A673 (cell line): Measurements from ENCODE around the gene EEF1AKMT3. TPM values are rescaled to one million over a fixed set of nuclear protein-coding genes. Genes with fewer than 3 reads are reported as not detected.

ENCODE experiments used
- BruUV-seq: library from RNA; stranded (reverse); fragments of 400-500 nt; replicated peaks from 2 replicates; lab custom pipeline; 2021; lab: Mats Ljungman, UMichigan
- CTCF ChIA-PET: fragments of 300-600 bp; sonication (Branson Sonifier 250); formaldehyde crosslinking; loops from one replicate; lab custom pipeline; 2022; ENCODE audit warnings: antibody characterized with exemption; lab: Charles Lee
- POLR2A ChIA-PET: fragments of 300-600 bp; sonication (Branson Sonifier 250); formaldehyde crosslinking; loops from one replicate; lab custom pipeline; 2022; ENCODE audit warnings: antibody characterized with exemption; ENCODE audit not compliant: low non-redundant PET; lab: Charles Lee
- DNase-seq: peaks from one replicate; pipeline ENCODE4 v3.0.0-alpha.2; 2015; ENCODE audit warnings: low spot score
- H3K27ac ChIP-seq: fragments of 200-600 bp; sonication (generic); 2 replicates; pipeline ENCODE4 v1.5.1; 2016; ENCODE audit warnings: mixed run types, low read depth, mild to moderate bottlenecking, mixed read lengths, antibody characterized with exemption, low read length; ENCODE audit not compliant: poor library complexity, severe bottlenecking
- H3K27me3 ChIP-seq: fragments of 200-600 bp; sonication (generic); replicated peaks from 2 replicates; pipeline ENCODE4 v1.6.1; 2017; ENCODE audit warnings: mixed run types, low read depth, mild to moderate bottlenecking, mixed read lengths, antibody characterized with exemption, low read length; ENCODE audit not compliant: insufficient read depth, poor library complexity
- H3K36me3 ChIP-seq: fragments of 200-600 bp; sonication (generic); 2 replicates; pipeline ENCODE4 v1.6.1; 2016; ENCODE audit warnings: mixed run types, mild to moderate bottlenecking, mixed read lengths, antibody characterized with exemption, low read length; ENCODE audit not compliant: insufficient read depth, poor library complexity, severe bottlenecking
- H3K4me1 ChIP-seq: fragments of 200-600 bp; sonication (generic); 2 replicates; pipeline ENCODE4 v1.6.1; 2017; ENCODE audit warnings: mixed run types, mild to moderate bottlenecking, mixed read lengths, antibody characterized with exemption, low read length; ENCODE audit not compliant: insufficient read depth, poor library complexity, severe bottlenecking
- H3K4me3 ChIP-seq: fragments of 200-600 bp; sonication (generic); 2 replicates; pipeline ENCODE4 v1.5.1; 2016; ENCODE audit warnings: low read depth, mixed run types, mild to moderate bottlenecking, mixed read lengths, low read length; ENCODE audit not compliant: poor library complexity, severe bottlenecking
- H3K9me3 ChIP-seq: fragments of 200-600 bp; sonication (generic); 2 replicates; pipeline ENCODE4 v1.6.1; 2016; ENCODE audit warnings: mixed run types, low read depth, mild to moderate bottlenecking, mixed read lengths, antibody characterized with exemption, low read length; ENCODE audit not compliant: poor library complexity, severe bottlenecking
- CTCF ChIP-seq: fragments of 300-800, 200-600 bp; sonication (generic); conservative IDR thresholded peaks from 2 replicates; pipeline ENCODE4 v1.5.1; 2017; ENCODE audit warnings: low read depth, mild to moderate bottlenecking, antibody characterized with exemption, low read length, moderate library complexity, mixed read lengths
- EZH2 ChIP-seq: fragments of 200-600 bp; sonication (generic); IDR thresholded peaks from 2 replicates; pipeline ENCODE4 v1.6.1; 2017; ENCODE audit warnings: borderline replicate concordance, low read depth, mild to moderate bottlenecking, mixed read lengths, antibody characterized with exemption, low read length; ENCODE audit not compliant: poor library complexity, severe bottlenecking
- intact Hi-C: fragments of 100-400 bp; cut with micrococcal nuclease; formaldehyde crosslinking; loops from one replicate; pipeline ENCODE4 v1.10.0; 2022; ENCODE audit not compliant: unreplicated experiment
- total RNA-seq: library from RNA; stranded (reverse); gene quantifications from 2 replicates; pipeline ENCODE4 v1.2.3, GENCODE V29; 2021

Gene EEF1AKMT3
- total RNA-seq, 1 experiment from 2014 or later, result 5.3 TPM

GRCh38 chr12:57811028-57811755, 38.8 kb downstream of the EEF1AKMT3 start:
- CTCF ChIA-PET, result no interaction called here
- BruUV-seq, result no TSS peak
- TF ChIP-seq CTCF (no peak), EZH2 (no peak)
- DNase-seq, result no peak
- no peak overlapping the region for H3K27ac ChIP-seq
- no peaks in the 10 kb centered on the region for H3K36me3 ChIP-seq
- H3K9me3 ChIP-seq, result no peaks in the 10 kb centered on the region
- intact Hi-C loops, result no loop called here
- no peak overlapping the region for H3K4me3 ChIP-seq
- no peaks in the 10 kb centered on the region for H3K4me1 ChIP-seq
- POLR2A ChIA-PET, result interaction anchor here (0.6 kb wide), 1 partner anchor 130 kb away, joined by 4 read pairs; the partner anchor contains the start of gene ATP23
- H3K27me3 ChIP-seq, result no peaks in the 10 kb centered on the region

- no peaks in the 10 kb centered on the region for H3K4me1 ChIP-seq
- H3K36me3 ChIP-seq, result peaks cover under 1% of the 10 kb centered on the region
- H3K27ac ChIP-seq, result no peak overlapping the region
- ChIA-PET CTCF (no interaction called here), POLR2A (no interaction called here)
- H3K9me3 ChIP-seq, result no peaks in the 10 kb centered on the region
- BruUV-seq, result no TSS peak
- TF ChIP-seq CTCF, result no peak
- TF ChIP-seq EZH2, result no peak
- H3K4me3 ChIP-seq, result no peak overlapping the region
- no peaks in the 10 kb centered on the region for H3K27me3 ChIP-seq
- DNase-seq, result no peak
- intact Hi-C loops, result no loop called here
Observed at GRCh38 chr12:57813111-57813970, 40.9 kb downstream of the EEF1AKMT3 start.

- no peaks in the 10 kb centered on the region for H3K4me1 ChIP-seq
- ChIA-PET POLR2A (no interaction called here), CTCF (no interaction called here)
- intact Hi-C loops, result no loop called here
- TF ChIP-seq CTCF (no peak), EZH2 (no peak)
- H3K27me3 ChIP-seq, result no peaks in the 10 kb centered on the region
- no TSS peak for BruUV-seq
- H3K4me3 ChIP-seq, result no peak overlapping the region
- H3K27ac ChIP-seq, result no peak overlapping the region
- H3K36me3 ChIP-seq, result peaks cover 7% of the 10 kb centered on the region
- no peak for DNase-seq
- H3K9me3 ChIP-seq, result no peaks in the 10 kb centered on the region
Observed at GRCh38 chr12:57813971-57814772, 41.8 kb downstream of the EEF1AKMT3 start.
